Measurements from ENCODE around the gene ACTR8. TPM values are rescaled to one million over a fixed set of nuclear protein-coding genes. Genes with fewer than 3 reads are reported as not detected.
A peak's percentile ranks its signal among the peaks of the same experiment; 100 is the strongest.

ACTR8 gene
- total RNA-seq, 1 donor from 2014 or later, result 45.8 TPM

GRCh38 chr3:53862241-53862640, 19.7 kb downstream of the ACTR8 start:
- Mint-ChIP-seq H3K4me3 (no peak overlapping the region), H3K36me3 (peaks cover 40% of the 10 kb centered on the region), H3K27ac (no peak overlapping the region), H3K27me3 (ENCODE audit: low read depth) (no peaks in the 10 kb centered on the region), H3K4me1 (no peaks in the 10 kb centered on the region), H3K9me3 (no peaks in the 10 kb centered on the region)
- no peak for TF ChIP-seq CTCF (IDR thresholded peaks at IDR 0.05; ENCODE audit: unreplicated experiment)
- no peak for DNase-seq (ENCODE audit: low spot score in 2 of 2, unreplicated experiment in 2 of 2)

GRCh38 chr3:53860196-53860595, 21.8 kb downstream of the ACTR8 start:
- Mint-ChIP-seq H3K4me3 (no peak overlapping the region), H3K9me3 (no peaks in the 10 kb centered on the region), H3K4me1 (no peaks in the 10 kb centered on the region), H3K36me3 (peaks cover 37% of the 10 kb centered on the region), H3K27me3 (ENCODE audit: low read depth) (no peaks in the 10 kb centered on the region), H3K27ac (no peak overlapping the region)
- no peak for DNase-seq (ENCODE audit: low spot score in 2 of 2, unreplicated experiment in 2 of 2)
- TF ChIP-seq CTCF (IDR thresholded peaks at IDR 0.05; ENCODE audit: unreplicated experiment), result no peak

- Mint-ChIP-seq H3K4me3 (no peak overlapping the region), H3K9me3 (no peaks in the 10 kb centered on the region), H3K27ac (no peak overlapping the region), H3K4me1 (no peaks in the 10 kb centered on the region), H3K27me3 (ENCODE audit: low read depth) (no peaks in the 10 kb centered on the region), H3K36me3 (peaks cover 29% of the 10 kb centered on the region)
- TF ChIP-seq CTCF (IDR thresholded peaks at IDR 0.05; ENCODE audit: unreplicated experiment), result no peak
- no peak for DNase-seq (ENCODE audit: low spot score in 2 of 2, unreplicated experiment in 2 of 2)
These were observed 22.8 kb downstream of the ACTR8 start for GRCh38 chr3:53859178-53859577.

GRCh38 chr3:53858096-53858741, 23.7 kb downstream of the ACTR8 start:
- DNase-seq (ENCODE audit: low spot score in 2 of 2, unreplicated experiment in 2 of 2), result no peak
- H3K4me3 Mint-ChIP-seq, result no peak overlapping the region
- H3K9me3 Mint-ChIP-seq, result no peaks in the 10 kb centered on the region
- H3K36me3 Mint-ChIP-seq, result peaks cover 25% of the 10 kb centered on the region
- no peaks in the 10 kb centered on the region for H3K4me1 Mint-ChIP-seq
- H3K27me3 Mint-ChIP-seq (ENCODE audit: low read depth), result no peaks in the 10 kb centered on the region
- no peak overlapping the region for H3K27ac Mint-ChIP-seq
- TF ChIP-seq CTCF (IDR thresholded peaks at IDR 0.05; ENCODE audit: unreplicated experiment), result no peak

GRCh38 chr3:53856964-53857363, 25.0 kb downstream of the ACTR8 start:
- Mint-ChIP-seq H3K27me3 (ENCODE audit: low read depth) (no peaks in the 10 kb centered on the region), H3K4me1 (no peaks in the 10 kb centered on the region), H3K36me3 (peaks cover 14% of the 10 kb centered on the region), H3K9me3 (no peaks in the 10 kb centered on the region), H3K27ac (no peak overlapping the region), H3K4me3 (no peak overlapping the region)
- DNase-seq (ENCODE audit: low spot score in 2 of 2, unreplicated experiment in 2 of 2), result no peak
- TF ChIP-seq CTCF (IDR thresholded peaks at IDR 0.05; ENCODE audit: unreplicated experiment), result no peak

- Mint-ChIP-seq H3K4me3 (no peak overlapping the region), H3K9me3 (no peaks in the 10 kb centered on the region), H3K27me3 (ENCODE audit: low read depth) (peaks cover 25% of the 10 kb centered on the region), H3K36me3 (no peaks in the 10 kb centered on the region), H3K27ac (no peak overlapping the region), H3K4me1 (peaks cover 4% of the 10 kb centered on the region)
- no peak for TF ChIP-seq CTCF (IDR thresholded peaks at IDR 0.05; ENCODE audit: unreplicated experiment)
- DNase-seq (ENCODE audit: low spot score in 2 of 2, unreplicated experiment in 2 of 2), result peak in 1 of 2 experiments; percentile 66
These were observed 31.1 kb downstream of the ACTR8 start for GRCh38 chr3:53850895-53851294.

All from mesothelial cell of epicardium (in vitro differentiated cells).